Heart right ventricle (tissue), 16 donors: ENCODE results near the gene SMYD3. TPM values are rescaled to one million over a fixed set of nuclear protein-coding genes. Genes with fewer than 3 reads are reported as not detected.

Source experiments
- ATAC-seq, 8 donors: fragments of 200-7000 bp; cut with Tn5 transposase; one replicate each; pipeline ENCODE4 v1.9.1; 2020; ENCODE audit warnings: mild to moderate bottlenecking in 8 of 8, moderate library complexity in 8 of 8, moderate number of reproducible peaks in 1 of 8
- DNase-seq, 2 donors: peaks; one replicate each; pipeline ENCODE4 v3.0.0-alpha.2; 2020
- H3K27ac ChIP-seq, 10 donors: fragments of 200-600 bp; sonication (generic) in 2 of 10; one replicate each; pipeline versions ENCODE4 v1.5.0 to v1.8.0; 2020 to 2022; ENCODE audit warnings: mild to moderate bottlenecking in 3 of 10
- H3K27me3 ChIP-seq, 7 donors: fragments of 200-600 bp; one replicate each; pipeline ENCODE4 v1.8.0; 2021 to 2022; ENCODE audit warnings: mild to moderate bottlenecking in 2 of 7
- H3K36me3 ChIP-seq, 9 donors: fragments of 200-600 bp; sonication (generic) in 1 of 9; one replicate each; pipeline versions ENCODE4 v1.5.0 to v1.8.0; 2020 to 2022; ENCODE audit warnings: mild to moderate bottlenecking in 2 of 9
- H3K4me1 ChIP-seq, 9 donors: fragments of 200-600 bp; sonication (generic) in 1 of 9; one replicate each; pipeline versions ENCODE4 v1.5.0 to v1.8.0; 2020 to 2022; ENCODE audit warnings: mild to moderate bottlenecking in 4 of 9
- H3K4me3 ChIP-seq, 10 donors: fragments of 200-600 bp; sonication (generic) in 2 of 10; one replicate each; pipeline versions ENCODE4 v1.5.0 to v1.8.0; 2020 to 2022; ENCODE audit warnings: mild to moderate bottlenecking in 7 of 10, moderate library complexity in 2 of 10
- H3K9me3 ChIP-seq, 11 donors: fragments of 200-600 bp in 10 of 11; sonication (generic) in 2 of 11; one replicate each; pipeline versions ENCODE4 v1.5.0 to v1.8.0; 2013 to 2022; ENCODE audit warnings: mild to moderate bottlenecking in 2 of 11, control low read depth in 1 of 11, moderate library complexity in 1 of 11
- WGBS, 2 donors: extraction: QIAGEN DNeasy Blood & Tissue Kit; methylation state at CpG; one replicate each; pipeline ENCODE4 v1.1.7; 2013; ENCODE audit warnings: inconsistent platforms in 1 of 2; 5-methylcytosine and 5-hydroxymethylcytosine counted together
- intact Hi-C, 10 donors: fragments of 100-400 bp; cut with DNase I; formaldehyde crosslinking; loops; one replicate each; pipeline versions ENCODE4 v1.11.1 to v1.14.2; 2022
- polyA plus RNA-seq, 2 donors: library from polyadenylated mRNA; stranded (reverse); fragments of 200-250 nt; gene quantifications; one replicate each; pipeline ENCODE4 v1.2.3, GENCODE V29; 2013
- total RNA-seq, 10 donors: library from RNA; stranded (reverse); fragmentation: NEBNext Ultra II Directional in 3 of 10; extraction: Animal tissue kit (Norgen Biotek cat#: 25700) in 3 of 10; gene quantifications; one replicate each; pipeline versions ENCODE4 v1.2.1 to v1.2.4, GENCODE V29; 2021 to 2023
- TF ChIP-seq, protein P1 (sequence below), 9 donors: fragments of 200-600 bp; sonication (generic) in 2 of 9; IDR thresholded peaks; one replicate each; pipeline versions ENCODE4 v1.5.0 to v1.8.0; 2021 to 2022; ENCODE audit warnings: antibody characterized with exemption in 9 of 9, mild to moderate bottlenecking in 5 of 9, moderate library complexity in 1 of 9
- donor health status: Arrhythmogenic right ventricular cardiomyopathy.
- donor health status: ischemic (EF 13 %, LVEDD 7.1; RV severe dilation, severe dysfunction).
- donor health status: healthy with polysubstance abuse.
- donor health status: DM: no; HTN: yes; CAD: no.
- donor health status: DM: no; HTN: no; CAD: no.
- donor health status: ischemic (EF 25% LVEDD 6.9; RV normal size, moderate dysfunction).
- donor health status: ischemic (EF 25% LVEDD 5.7; RV mildly dilated, moderate dysfunction).
- donor health status: healthy.
- donor health status: DM: yes; HTN: yes; CAD: no.
- donor health status: Ischemic cardiomyopathy.
- donor health status: ischemic (EF 35%, LVEDD 5.7; RV mildly dilated, moderate dysfunction).
- donor health status: nonischemic (EF 11% LVEDD 7.7; RV severe dilation, severe dysfunction).
- donor health status: DM: yes; HTN: yes; CAD: no.
- donor health status: PGD.
- donor health status: ischemic (EF 29% LVEDD 5.4; RV normal size, mild dysfunction).
- donor health status: nonischemic (EF 23%, LVEDD 6.1; RV moderate dilation, normal function).

SMYD3 gene
- total and polyA plus RNA-seq, 12 donors: 5.9 to 13.9 (median 8.1) TPM

DNA sequence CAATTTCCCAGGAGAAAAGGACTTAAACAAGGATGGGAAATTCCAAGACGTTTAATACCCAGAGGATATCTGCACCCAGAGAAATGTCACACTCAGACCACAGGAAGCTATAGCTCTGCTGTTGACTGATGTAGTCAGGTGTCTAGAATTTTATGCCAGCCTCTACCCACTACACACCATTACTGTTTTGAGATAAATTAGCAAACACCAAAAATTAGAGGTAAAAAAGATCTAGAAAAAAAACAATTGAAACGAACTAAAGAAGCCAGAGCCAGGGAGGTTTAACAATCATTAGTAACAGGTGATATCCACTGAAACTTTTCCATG lies 519.9 kb downstream of the SMYD3 start:
- Histone ChIP-seq H3K4me1 (peaks cover 0 to 11% (median 4%) of the 10 kb centered on the region in 9 donors), H3K27me3 (no peaks in the 10 kb centered on the region), H3K4me3 (no peak overlapping the region), H3K9me3 (no peaks in the 10 kb centered on the region), H3K36me3 (no peaks in the 10 kb centered on the region), H3K27ac (no peak overlapping the region)
- intact Hi-C loops: no loop called here
- WGBS, 2 donors: 63 to 74% methylated on average over 2 of the region's 2 CpGs
- TF ChIP-seq, protein P1, sequence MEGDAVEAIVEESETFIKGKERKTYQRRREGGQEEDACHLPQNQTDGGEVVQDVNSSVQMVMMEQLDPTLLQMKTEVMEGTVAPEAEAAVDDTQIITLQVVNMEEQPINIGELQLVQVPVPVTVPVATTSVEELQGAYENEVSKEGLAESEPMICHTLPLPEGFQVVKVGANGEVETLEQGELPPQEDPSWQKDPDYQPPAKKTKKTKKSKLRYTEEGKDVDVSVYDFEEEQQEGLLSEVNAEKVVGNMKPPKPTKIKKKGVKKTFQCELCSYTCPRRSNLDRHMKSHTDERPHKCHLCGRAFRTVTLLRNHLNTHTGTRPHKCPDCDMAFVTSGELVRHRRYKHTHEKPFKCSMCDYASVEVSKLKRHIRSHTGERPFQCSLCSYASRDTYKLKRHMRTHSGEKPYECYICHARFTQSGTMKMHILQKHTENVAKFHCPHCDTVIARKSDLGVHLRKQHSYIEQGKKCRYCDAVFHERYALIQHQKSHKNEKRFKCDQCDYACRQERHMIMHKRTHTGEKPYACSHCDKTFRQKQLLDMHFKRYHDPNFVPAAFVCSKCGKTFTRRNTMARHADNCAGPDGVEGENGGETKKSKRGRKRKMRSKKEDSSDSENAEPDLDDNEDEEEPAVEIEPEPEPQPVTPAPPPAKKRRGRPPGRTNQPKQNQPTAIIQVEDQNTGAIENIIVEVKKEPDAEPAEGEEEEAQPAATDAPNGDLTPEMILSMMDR (IDR thresholded peaks at IDR 0.05): no peak
- no peak for DNase-seq
- ATAC-seq: no peak

GRCh38 chr1:245986404-245987218 lies 520.5 kb downstream of the SMYD3 start:
- ATAC-seq: no peak
- WGBS, 2 donors: 55 to 61% methylated on average over 12 of the region's 12 CpGs

GRCh38 chr1:245984390-245985155 lies 522.5 kb downstream of the SMYD3 start:
- intact Hi-C loops: no loop called here
- DNase-seq (no peak), ATAC-seq (no peak)
- Histone ChIP-seq H3K4me1 (peaks cover 0 to 11% (median 0%) of the 10 kb centered on the region in 9 donors), H3K27me3 (no peaks in the 10 kb centered on the region), H3K36me3 (no peaks in the 10 kb centered on the region), H3K27ac (no peak overlapping the region), H3K4me3 (no peak overlapping the region), H3K9me3 (no peaks in the 10 kb centered on the region)
- 94 to 98% methylated on average over 7 of the region's 7 CpGs for WGBS, 2 donors
- TF ChIP-seq, protein P1 (IDR thresholded peaks at IDR 0.05): no peak

More at GRCh38 chr1:245986404-245987218, 520.5 kb downstream of the SMYD3 start:
- H3K36me3 ChIP-seq: no peaks in the 10 kb centered on the region
- H3K27ac ChIP-seq: no peak overlapping the region
- intact Hi-C loops: no loop called here
- H3K9me3 ChIP-seq: no peaks in the 10 kb centered on the region
- no peak overlapping the region for H3K4me3 ChIP-seq
- peaks cover 0 to 11% (median 4%) of the 10 kb centered on the region in 9 donors for H3K4me1 ChIP-seq
- no peak for DNase-seq
- no peaks in the 10 kb centered on the region for H3K27me3 ChIP-seq
- TF ChIP-seq, protein P1 (IDR thresholded peaks at IDR 0.05): no peak

DNA sequence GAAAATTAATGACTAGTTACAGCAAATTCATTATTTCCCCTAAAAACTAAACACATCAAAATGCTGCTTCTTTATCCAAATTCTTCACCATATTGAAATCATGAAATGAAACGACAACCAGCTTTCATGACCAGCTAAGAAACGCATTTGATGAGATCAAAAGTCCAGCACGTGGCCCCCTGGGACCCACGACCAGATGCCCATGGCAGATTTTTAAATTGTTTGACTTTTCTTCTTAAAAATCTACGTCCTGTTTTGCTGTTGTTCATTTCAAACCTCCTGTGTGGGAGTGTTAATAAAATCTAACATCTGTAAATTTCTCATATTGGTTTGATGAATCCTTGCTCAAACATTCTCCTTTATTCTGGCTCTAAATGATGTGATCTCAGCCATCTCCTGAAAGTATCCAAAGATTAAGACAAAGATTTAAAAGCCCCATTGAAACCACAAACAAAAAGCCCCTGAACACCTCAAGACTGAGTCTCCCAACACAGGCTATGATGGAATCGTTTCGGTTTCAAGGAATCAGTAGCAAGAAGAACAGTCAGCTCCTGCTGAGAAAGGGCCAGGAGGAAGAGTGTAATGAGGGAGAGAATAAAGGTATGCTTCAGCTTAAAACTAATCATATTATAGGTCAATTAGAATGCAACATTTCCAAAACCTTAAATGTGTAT lies 523.6 kb downstream of the SMYD3 start:
- no peak for DNase-seq
- Histone ChIP-seq H3K4me3 (no peak overlapping the region), H3K36me3 (no peaks in the 10 kb centered on the region), H3K27me3 (no peaks in the 10 kb centered on the region), H3K4me1 (peaks cover 0 to 11% (median 0%) of the 10 kb centered on the region in 9 donors), H3K27ac (no peak overlapping the region), H3K9me3 (no peaks in the 10 kb centered on the region)
- no peak for ATAC-seq
- TF ChIP-seq, protein P1 (IDR thresholded peaks at IDR 0.05): no peak
- WGBS, 2 donors: 86 to 87% methylated on average over 7 of the region's 7 CpGs
- intact Hi-C loops: no loop called here
